HEK293 (cell line): ENCODE results near the gene ZNF37A.

Experiments used
- CTCF ChIA-PET: fragments of 350-600 bp; formaldehyde crosslinking; extraction: SDS; loops from one replicate; lab custom pipeline; 2021; ENCODE audit warnings: antibody characterized with exemption; lab: Yijun Ruan, JAX
- POLR2A ChIA-PET: fragments of 300-600 bp; formaldehyde crosslinking; extraction: SDS; loops from one replicate; lab custom pipeline; 2020; ENCODE audit warnings: antibody characterized with exemption, inconsistent platforms; lab: Yijun Ruan, JAX
- H3K27ac ChIP-seq: fragments of 200-500 bp; sonication (Bioruptor generic); 2 replicates; pipeline ENCODE4 v1.5.1; 2014; ENCODE audit warnings: low read depth, low read length, control low read depth, inconsistent platforms; ENCODE audit errors: extremely low read depth
- H3K36me3 ChIP-seq, 2 experiments: fragments of 200-500 bp in 1 of 2; sonication (Bioruptor generic) in 1 of 2; 1 replicate in 1 of 2; 2 replicates in 1 of 2; pipeline ENCODE4 v1.5.1; 2014 to 2017; ENCODE audit warnings: inconsistent platforms in 2 of 2, low read length in 2 of 2; ENCODE audit not compliant: control insufficient read depth in 2 of 2, insufficient read depth in 1 of 2
- H3K4me1 ChIP-seq: fragments of 200-500 bp; sonication (Bioruptor generic); 2 replicates; pipeline ENCODE4 v1.5.1; 2014; ENCODE audit warnings: mild to moderate bottlenecking, low read length, inconsistent platforms; ENCODE audit not compliant: control insufficient read depth, insufficient read depth
- H3K4me3 ChIP-seq: 2 replicates; pipeline ENCODE4 v1.5.1; 2011; ENCODE audit warnings: low read depth, mild to moderate bottlenecking, control low read depth, low read length, moderate library complexity
- H3K9me3 ChIP-seq: fragments of 200-500 bp; sonication (Bioruptor generic); 2 replicates; pipeline ENCODE4 v1.5.1; 2014; ENCODE audit warnings: low read depth, low read length, inconsistent platforms; ENCODE audit not compliant: control insufficient read depth, insufficient read depth
- GLI4 ChIP-seq: fragments of 450-650 bp; formaldehyde crosslinking; IDR thresholded peaks from 2 replicates; pipeline ENCODE4 v1.5.1; 2016; ENCODE audit warnings: missing biosample characterization, missing genetic modification characterization
- KLF10 ChIP-seq: fragments of 450-650 bp; IDR thresholded peaks from 2 replicates; pipeline ENCODE4 v1.5.1; 2018; ENCODE audit warnings: missing biosample characterization, mild to moderate bottlenecking, missing genetic modification characterization
- KLF7 ChIP-seq: fragments of 450-650 bp; formaldehyde crosslinking; IDR thresholded peaks from 2 replicates; pipeline ENCODE4 v1.5.1; 2016; ENCODE audit warnings: missing biosample characterization, missing genetic modification characterization, borderline replicate concordance
- KLF8 ChIP-seq: fragments of 450-650 bp; formaldehyde crosslinking; IDR thresholded peaks from 2 replicates; pipeline ENCODE4 v1.5.1; 2016; ENCODE audit warnings: missing biosample characterization, missing genetic modification characterization
- MEIS1 ChIP-seq: sonication (generic); formaldehyde crosslinking; IDR thresholded peaks from 2 replicates; pipeline ENCODE4 v1.8.1; 2022; ENCODE audit warnings: missing genetic modification reagents, mild to moderate bottlenecking, borderline replicate concordance
- ZBTB8A ChIP-seq: fragments of 450-650 bp; formaldehyde crosslinking; IDR thresholded peaks from 2 replicates; pipeline ENCODE4 v1.5.1; 2016; ENCODE audit warnings: missing biosample characterization, missing genetic modification characterization
- ZFP3 ChIP-seq: fragments of 450-650 bp; formaldehyde crosslinking; IDR thresholded peaks from 2 replicates; pipeline ENCODE4 v1.5.1; 2016; ENCODE audit warnings: low read depth, missing biosample characterization, missing genetic modification characterization
- ZNF112 ChIP-seq: fragments of 450-650 bp; formaldehyde crosslinking; IDR thresholded peaks from 2 replicates; pipeline ENCODE4 v1.5.0; 2017; ENCODE audit warnings: missing biosample characterization, missing genetic modification characterization
- ZNF19 ChIP-seq: fragments of 450-650 bp; formaldehyde crosslinking; IDR thresholded peaks from 2 replicates; pipeline ENCODE4; 2016; ENCODE audit warnings: missing biosample characterization, missing genetic modification characterization, low read depth
- ZNF211 ChIP-seq: fragments of 450-650 bp; formaldehyde crosslinking; IDR thresholded peaks from 2 replicates; pipeline ENCODE4 v1.5.1; 2016; ENCODE audit warnings: low read depth, missing biosample characterization, missing genetic modification characterization
- ZNF221 ChIP-seq: fragments of 450-650 bp; formaldehyde crosslinking; IDR thresholded peaks from 2 replicates; pipeline ENCODE4 v1.5.1; 2017; ENCODE audit warnings: missing biosample characterization, missing genetic modification characterization, borderline replicate concordance
- ZNF292 ChIP-seq: fragments of 450-650 bp; formaldehyde crosslinking; IDR thresholded peaks from 2 replicates; pipeline ENCODE4 v1.5.1; 2016; ENCODE audit warnings: low read depth, missing biosample characterization, missing genetic modification characterization, borderline replicate concordance
- ZNF354C ChIP-seq: fragments of 450-650 bp; formaldehyde crosslinking; IDR thresholded peaks from 2 replicates; pipeline ENCODE4 v1.5.1; 2016; ENCODE audit warnings: missing biosample characterization, missing genetic modification characterization, low read depth, borderline replicate concordance
- ZNF555 ChIP-seq: fragments of 450-650 bp; formaldehyde crosslinking; conservative IDR thresholded peaks from 2 replicates; pipeline ENCODE4 v1.5.1; 2017; ENCODE audit warnings: missing biosample characterization, mild to moderate bottlenecking, missing genetic modification characterization, inconsistent platforms
- ZNF629 ChIP-seq: fragments of 450-650 bp; formaldehyde crosslinking; IDR thresholded peaks from 2 replicates; pipeline ENCODE4 v1.5.1; 2017; ENCODE audit warnings: missing biosample characterization, missing genetic modification characterization
- ZNF658 ChIP-seq: fragments of 450-650 bp; formaldehyde crosslinking; IDR thresholded peaks from 2 replicates; pipeline ENCODE4; 2016; ENCODE audit warnings: missing biosample characterization, missing genetic modification characterization
- ZNF664 ChIP-seq: fragments of 450-650 bp; formaldehyde crosslinking; IDR thresholded peaks from 2 replicates; pipeline ENCODE4 v1.5.1; 2016; ENCODE audit warnings: missing biosample characterization, missing genetic modification characterization
- TF ChIP-seq, protein P1 (sequence below): fragments of 450-650 bp; formaldehyde crosslinking; IDR thresholded peaks from 2 replicates; pipeline ENCODE4 v1.5.1; 2016; ENCODE audit warnings: missing biosample characterization, missing genetic modification characterization

The ZNF37A gene

DNA sequence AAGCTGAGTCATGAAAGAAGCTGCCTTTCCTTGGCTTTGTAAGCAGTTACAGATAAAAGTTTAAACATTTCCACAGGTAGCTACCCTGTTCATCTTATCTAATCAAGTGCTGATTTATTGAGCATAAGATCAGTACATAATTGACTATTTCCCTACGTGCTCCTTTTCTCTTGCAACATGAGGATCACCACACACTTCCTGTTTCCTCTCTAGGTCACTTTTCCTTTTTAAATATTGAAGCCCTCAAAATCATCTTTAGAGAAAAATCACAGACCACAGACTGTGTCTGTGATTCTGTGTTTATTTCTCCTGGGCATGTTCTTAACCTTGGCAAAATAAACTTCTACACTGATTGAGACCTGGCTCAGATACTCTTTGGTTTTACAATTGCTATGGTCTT lies 69.5 kb downstream of the ZNF37A start (continued):
- TF ChIP-seq, protein P1, sequence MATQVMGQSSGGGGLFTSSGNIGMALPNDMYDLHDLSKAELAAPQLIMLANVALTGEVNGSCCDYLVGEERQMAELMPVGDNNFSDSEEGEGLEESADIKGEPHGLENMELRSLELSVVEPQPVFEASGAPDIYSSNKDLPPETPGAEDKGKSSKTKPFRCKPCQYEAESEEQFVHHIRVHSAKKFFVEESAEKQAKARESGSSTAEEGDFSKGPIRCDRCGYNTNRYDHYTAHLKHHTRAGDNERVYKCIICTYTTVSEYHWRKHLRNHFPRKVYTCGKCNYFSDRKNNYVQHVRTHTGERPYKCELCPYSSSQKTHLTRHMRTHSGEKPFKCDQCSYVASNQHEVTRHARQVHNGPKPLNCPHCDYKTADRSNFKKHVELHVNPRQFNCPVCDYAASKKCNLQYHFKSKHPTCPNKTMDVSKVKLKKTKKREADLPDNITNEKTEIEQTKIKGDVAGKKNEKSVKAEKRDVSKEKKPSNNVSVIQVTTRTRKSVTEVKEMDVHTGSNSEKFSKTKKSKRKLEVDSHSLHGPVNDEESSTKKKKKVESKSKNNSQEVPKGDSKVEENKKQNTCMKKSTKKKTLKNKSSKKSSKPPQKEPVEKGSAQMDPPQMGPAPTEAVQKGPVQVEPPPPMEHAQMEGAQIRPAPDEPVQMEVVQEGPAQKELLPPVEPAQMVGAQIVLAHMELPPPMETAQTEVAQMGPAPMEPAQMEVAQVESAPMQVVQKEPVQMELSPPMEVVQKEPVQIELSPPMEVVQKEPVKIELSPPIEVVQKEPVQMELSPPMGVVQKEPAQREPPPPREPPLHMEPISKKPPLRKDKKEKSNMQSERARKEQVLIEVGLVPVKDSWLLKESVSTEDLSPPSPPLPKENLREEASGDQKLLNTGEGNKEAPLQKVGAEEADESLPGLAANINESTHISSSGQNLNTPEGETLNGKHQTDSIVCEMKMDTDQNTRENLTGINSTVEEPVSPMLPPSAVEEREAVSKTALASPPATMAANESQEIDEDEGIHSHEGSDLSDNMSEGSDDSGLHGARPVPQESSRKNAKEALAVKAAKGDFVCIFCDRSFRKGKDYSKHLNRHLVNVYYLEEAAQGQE (tag by site-specific recombination): no peak

DNA sequence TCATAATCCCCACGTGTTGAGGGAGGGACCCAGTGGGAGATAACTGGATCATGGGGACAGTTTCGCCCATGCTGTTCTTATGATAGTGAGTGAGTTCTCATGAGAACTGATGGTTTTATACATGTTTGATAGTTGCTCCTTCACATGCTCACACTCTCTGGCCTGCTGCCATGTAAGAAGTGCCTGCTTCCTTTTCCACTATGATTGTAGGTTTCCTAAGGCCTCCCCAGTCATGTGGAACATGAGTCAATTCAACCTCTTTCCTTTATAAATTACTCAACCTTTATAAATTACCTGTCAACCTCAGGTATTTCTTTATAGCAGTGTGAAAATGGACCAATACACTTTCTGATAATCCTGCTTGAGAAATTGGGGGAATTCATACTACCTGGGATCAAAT lies 80.2 kb downstream of the ZNF37A start:
- TF ChIP-seq ZNF112 (no peak), MEIS1 (no peak), KLF8 (tag by site-specific recombination) (no peak), ZNF354C (tag by site-specific recombination) (no peak), ZNF664 (tag by site-specific recombination) (no peak), ZNF555 (no peak), ZNF658 (no peak), ZNF221 (tag by site-specific recombination) (no peak), ZBTB8A (tag by site-specific recombination) (no peak), ZNF629 (tag by site-specific recombination) (no peak), KLF7 (tag by site-specific recombination) (no peak), GLI4 (tag by site-specific recombination) (no peak), ZNF292 (tag by site-specific recombination) (no peak), KLF10 (no peak), ZNF19 (tag by site-specific recombination) (no peak), ZNF211 (tag by site-specific recombination) (no peak)
- Histone ChIP-seq H3K4me3 (no peak overlapping the region), H3K36me3 (no peaks in the 10 kb centered on the region), H3K9me3 (no peaks in the 10 kb centered on the region), H3K4me1 (no peaks in the 10 kb centered on the region), H3K27ac (no peak overlapping the region)
- ChIA-PET CTCF (no interaction called here), POLR2A (no interaction called here)

GRCh38 chr10:38184477-38184876 lies 90.3 kb downstream of the ZNF37A start:
- ChIA-PET CTCF (no interaction called here), POLR2A (no interaction called here)
- H3K36me3 ChIP-seq: no peaks in the 10 kb centered on the region
- no peaks in the 10 kb centered on the region for H3K4me1 ChIP-seq
- no peaks in the 10 kb centered on the region for H3K9me3 ChIP-seq
- no peak for TF ChIP-seq ZFP3 (tag by site-specific recombination)
- H3K4me3 ChIP-seq: no peak overlapping the region
- no peak overlapping the region for H3K27ac ChIP-seq
